Measurements from ENCODE around the gene SLC24A3.

DNA sequence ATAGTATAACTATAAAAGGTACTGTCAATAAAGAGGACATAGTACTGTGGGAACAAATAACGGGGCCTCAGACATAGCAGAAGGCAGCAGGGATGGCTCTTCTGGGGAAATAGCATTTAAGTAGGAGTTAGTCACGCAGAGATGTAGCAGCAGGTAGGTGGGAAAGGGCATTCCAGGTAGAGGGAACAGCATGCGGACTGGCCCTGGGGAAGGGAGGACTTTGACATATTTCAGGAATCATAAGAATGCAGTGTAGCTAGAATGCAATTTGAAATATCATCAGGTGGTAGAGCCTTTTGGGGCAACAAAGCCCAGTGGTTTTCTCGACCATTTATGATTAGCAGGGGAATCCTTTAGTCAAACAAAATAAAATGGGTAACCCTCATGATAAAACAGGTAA, 191.1 kb downstream of the SLC24A3 start:
- TF ChIP-seq, protein P1, sequence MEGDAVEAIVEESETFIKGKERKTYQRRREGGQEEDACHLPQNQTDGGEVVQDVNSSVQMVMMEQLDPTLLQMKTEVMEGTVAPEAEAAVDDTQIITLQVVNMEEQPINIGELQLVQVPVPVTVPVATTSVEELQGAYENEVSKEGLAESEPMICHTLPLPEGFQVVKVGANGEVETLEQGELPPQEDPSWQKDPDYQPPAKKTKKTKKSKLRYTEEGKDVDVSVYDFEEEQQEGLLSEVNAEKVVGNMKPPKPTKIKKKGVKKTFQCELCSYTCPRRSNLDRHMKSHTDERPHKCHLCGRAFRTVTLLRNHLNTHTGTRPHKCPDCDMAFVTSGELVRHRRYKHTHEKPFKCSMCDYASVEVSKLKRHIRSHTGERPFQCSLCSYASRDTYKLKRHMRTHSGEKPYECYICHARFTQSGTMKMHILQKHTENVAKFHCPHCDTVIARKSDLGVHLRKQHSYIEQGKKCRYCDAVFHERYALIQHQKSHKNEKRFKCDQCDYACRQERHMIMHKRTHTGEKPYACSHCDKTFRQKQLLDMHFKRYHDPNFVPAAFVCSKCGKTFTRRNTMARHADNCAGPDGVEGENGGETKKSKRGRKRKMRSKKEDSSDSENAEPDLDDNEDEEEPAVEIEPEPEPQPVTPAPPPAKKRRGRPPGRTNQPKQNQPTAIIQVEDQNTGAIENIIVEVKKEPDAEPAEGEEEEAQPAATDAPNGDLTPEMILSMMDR (optimal IDR thresholded peaks at IDR 0.05 in 1 of 3, IDR thresholded peaks at IDR 0.05 in 1 of 3, conservative IDR thresholded peaks at IDR 0.05 in 1 of 3; ENCODE audit: extremely low read depth in 1 of 3, insufficient read depth in 2 of 3, low read length in 3 of 3) = no peak
- TF ChIP-seq EZH2 (IDR thresholded peaks at IDR 0.05; ENCODE audit: low read length) = no peak
